Measurements from ENCODE around the gene INSIG1.

DNA sequence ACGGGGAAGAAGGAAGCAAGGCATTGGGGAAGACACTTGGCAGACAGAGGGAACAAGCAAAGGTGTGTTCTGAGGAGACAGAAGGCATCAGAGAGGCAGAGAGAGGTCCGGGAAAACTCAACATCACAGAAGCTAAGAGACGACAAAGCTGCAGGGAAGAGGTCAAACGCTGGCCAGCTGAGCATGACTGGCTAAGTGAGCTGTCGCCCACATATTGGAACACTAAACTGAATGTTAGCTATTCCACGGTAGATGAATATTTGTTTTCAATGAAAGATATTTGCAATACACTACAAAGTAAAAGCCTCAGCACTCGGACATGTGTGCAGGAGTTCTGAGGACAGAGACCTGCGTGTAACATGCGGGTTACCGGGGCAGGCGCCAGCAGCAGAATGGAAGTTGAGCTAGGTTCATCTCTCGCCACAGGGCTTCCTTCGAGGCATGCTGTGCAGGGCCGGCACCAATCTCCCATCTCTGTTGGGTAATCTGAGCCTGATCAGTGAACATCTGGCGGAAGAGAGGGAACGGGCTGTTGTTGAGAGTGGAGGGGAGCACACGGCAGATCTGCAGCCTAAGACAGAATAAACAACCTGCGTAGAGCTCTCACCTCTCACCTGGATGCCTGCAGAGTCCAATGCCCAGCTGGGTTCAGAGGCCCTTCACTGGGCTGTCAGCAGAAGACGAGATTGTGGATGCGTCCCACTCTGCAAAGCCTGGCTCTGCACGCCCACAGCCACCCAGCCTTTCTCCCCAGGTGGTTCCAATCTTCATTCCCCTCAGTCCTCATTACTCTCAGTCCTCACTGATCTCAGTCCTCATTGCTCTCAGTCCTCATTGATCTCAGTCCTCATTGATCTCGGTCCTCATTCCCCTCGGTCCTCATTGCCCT is 35.9 kb downstream of the INSIG1 start:
- TF ChIP-seq, protein P1, sequence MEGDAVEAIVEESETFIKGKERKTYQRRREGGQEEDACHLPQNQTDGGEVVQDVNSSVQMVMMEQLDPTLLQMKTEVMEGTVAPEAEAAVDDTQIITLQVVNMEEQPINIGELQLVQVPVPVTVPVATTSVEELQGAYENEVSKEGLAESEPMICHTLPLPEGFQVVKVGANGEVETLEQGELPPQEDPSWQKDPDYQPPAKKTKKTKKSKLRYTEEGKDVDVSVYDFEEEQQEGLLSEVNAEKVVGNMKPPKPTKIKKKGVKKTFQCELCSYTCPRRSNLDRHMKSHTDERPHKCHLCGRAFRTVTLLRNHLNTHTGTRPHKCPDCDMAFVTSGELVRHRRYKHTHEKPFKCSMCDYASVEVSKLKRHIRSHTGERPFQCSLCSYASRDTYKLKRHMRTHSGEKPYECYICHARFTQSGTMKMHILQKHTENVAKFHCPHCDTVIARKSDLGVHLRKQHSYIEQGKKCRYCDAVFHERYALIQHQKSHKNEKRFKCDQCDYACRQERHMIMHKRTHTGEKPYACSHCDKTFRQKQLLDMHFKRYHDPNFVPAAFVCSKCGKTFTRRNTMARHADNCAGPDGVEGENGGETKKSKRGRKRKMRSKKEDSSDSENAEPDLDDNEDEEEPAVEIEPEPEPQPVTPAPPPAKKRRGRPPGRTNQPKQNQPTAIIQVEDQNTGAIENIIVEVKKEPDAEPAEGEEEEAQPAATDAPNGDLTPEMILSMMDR (IDR thresholded peaks at IDR 0.05; ENCODE audit: low read length): no peak
- no peak for TF ChIP-seq EZH2 (IDR thresholded peaks at IDR 0.05; ENCODE audit: borderline replicate concordance, low read length)
